GM13976 (cell line): ENCODE results near the gene DPP8.
A peak's percentile ranks its signal among the peaks of the same experiment; 100 is the strongest.

Experiments
- DNase-seq: peaks from one replicate; pipeline ENCODE4 v3.0.0; 2012; ENCODE audit warnings: low spot score
- CTCF ChIP-seq: IDR thresholded peaks from 2 replicates; pipeline ENCODE4 v1.5.1; 2012; ENCODE audit warnings: borderline replicate concordance, mild to moderate bottlenecking; ENCODE audit not compliant: insufficient read depth; ENCODE audit errors: extremely low read depth, missing control alignments, control extremely low read depth
- in situ Hi-C: fragments of 300-500 bp; cut with MboI; formaldehyde crosslinking; loops from one replicate; pipeline ENCODE4 v1.12.0; 2022; ENCODE audit warnings: low sequenced_read_pairs, mixed read lengths, inconsistent platforms; ENCODE audit not compliant: unreplicated experiment

DPP8 gene

GRCh38 chr15:65413760-65414144 lies 103.7 kb downstream of the DPP8 start:
- DNase-seq = no peak
- no peak for TF ChIP-seq CTCF

GRCh38 chr15:65413051-65413759 lies 104.3 kb downstream of the DPP8 start:
- no peak for DNase-seq
- in situ Hi-C loops = no loop called here
- no peak for TF ChIP-seq CTCF

More at GRCh38 chr15:65413760-65414144, 103.7 kb downstream of the DPP8 start:
- in situ Hi-C loops = no loop called here

- no peak for TF ChIP-seq CTCF
- DNase-seq = no peak
- in situ Hi-C loops = no loop called here
Observed at GRCh38 chr15:65412556-65412955, 104.9 kb downstream of the DPP8 start.

- DNase-seq = no peak
- TF ChIP-seq CTCF = no peak
- in situ Hi-C loops = no loop called here
Observed at GRCh38 chr15:65411465-65412071, 105.9 kb downstream of the DPP8 start.

- TF ChIP-seq CTCF = no peak
- DNase-seq = no peak
- in situ Hi-C loops = no loop called here
Observed at GRCh38 chr15:65410972-65411371, 106.5 kb downstream of the DPP8 start.

- TF ChIP-seq CTCF = no peak
- DNase-seq = no peak
- in situ Hi-C loops = no loop called here
Observed at GRCh38 chr15:65410036-65410435, 107.5 kb downstream of the DPP8 start.

- peak; percentile 63 for DNase-seq
- no peak for TF ChIP-seq CTCF
- in situ Hi-C loops = no loop called here
Observed at GRCh38 chr15:65409036-65409631, 108.4 kb downstream of the DPP8 start.
